HEK293T (cell line): ENCODE data around the gene LPO.

Experiments used
- CTCF ChIA-PET: fragments of 350-600 bp; formaldehyde crosslinking; extraction: SDS; loops from one replicate; lab custom pipeline; 2021; ENCODE audit warnings: antibody characterized with exemption, inconsistent platforms; lab: Yijun Ruan, JAX
- POLR2A ChIA-PET: fragments of 350-600 bp; formaldehyde crosslinking; extraction: SDS; loops from one replicate; lab custom pipeline; 2020; ENCODE audit warnings: antibody characterized with exemption, inconsistent platforms; lab: Yijun Ruan, JAX
- DNase-seq: peaks from one replicate; pipeline ENCODE4 v3.0.0; 2012; ENCODE audit warnings: mixed read lengths; ENCODE audit errors: extremely low spot score
- ARNT ChIP-seq: fragments of 450-650 bp; IDR thresholded peaks from 2 replicates; pipeline ENCODE4 v1.6.1; 2017; ENCODE audit warnings: mild to moderate bottlenecking
- BHLHE40 ChIP-seq: fragments of 450-650 bp; IDR thresholded peaks from 2 replicates; pipeline ENCODE4 v1.6.1; 2016; ENCODE audit warnings: mild to moderate bottlenecking, moderate library complexity, borderline replicate concordance
- CTBP1 ChIP-seq: fragments of 450-650 bp; IDR thresholded peaks from 2 replicates; pipeline ENCODE4 v1.6.1; 2016; ENCODE audit warnings: borderline replicate concordance
- ELF4 ChIP-seq: fragments of 450-650 bp; IDR thresholded peaks from 2 replicates; pipeline ENCODE4 v1.6.1; 2017; ENCODE audit warnings: antibody characterized with exemption
- FOXA1 ChIP-seq: fragments of 450-650 bp; IDR thresholded peaks from 2 replicates; pipeline ENCODE4 v1.6.1; 2016; ENCODE audit warnings: mild to moderate bottlenecking
- FOXK2 ChIP-seq: fragments of 450-650 bp; IDR thresholded peaks from 2 replicates; pipeline ENCODE4 v1.6.1; 2016; ENCODE audit warnings: mild to moderate bottlenecking
- FOXM1 ChIP-seq: fragments of 450-650 bp; IDR thresholded peaks from 2 replicates; pipeline ENCODE4 v1.6.1; 2017; ENCODE audit warnings: mild to moderate bottlenecking, borderline replicate concordance
- HDGF ChIP-seq: fragments of 450-650 bp; IDR thresholded peaks from 2 replicates; pipeline ENCODE4 v1.6.1; 2017; ENCODE audit warnings: antibody characterized with exemption, borderline replicate concordance
- L3MBTL2 ChIP-seq: fragments of 450-650 bp; conservative IDR thresholded peaks from 2 replicates; pipeline ENCODE4 v1.6.1; 2016; ENCODE audit warnings: mild to moderate bottlenecking
- LEF1 ChIP-seq: fragments of 450-650 bp; IDR thresholded peaks from 2 replicates; pipeline ENCODE4 v1.6.1; 2017; ENCODE audit warnings: mild to moderate bottlenecking, borderline replicate concordance
- NFRKB ChIP-seq: fragments of 450-650 bp; IDR thresholded peaks from 2 replicates; pipeline ENCODE4 v1.6.1; 2016; ENCODE audit warnings: mild to moderate bottlenecking, moderate library complexity
- SP1 ChIP-seq: fragments of 450-650 bp; IDR thresholded peaks from 2 replicates; pipeline ENCODE4 v1.6.1; 2017
- SUZ12 ChIP-seq: fragments of 450-650 bp; IDR thresholded peaks from 2 replicates; pipeline ENCODE4 v1.6.1; 2016; ENCODE audit warnings: mild to moderate bottlenecking
- TARDBP ChIP-seq: fragments of 450-650 bp; IDR thresholded peaks from 2 replicates; pipeline ENCODE4 v1.6.1; 2016
- ZNF384 ChIP-seq: fragments of 450-650 bp; IDR thresholded peaks from 2 replicates; pipeline ENCODE4 v1.6.1; 2016
- TF ChIP-seq, protein P1 (sequence below): fragments of 450-650 bp; IDR thresholded peaks from 2 replicates; pipeline ENCODE4 v1.6.1; 2016

LPO gene

DNA sequence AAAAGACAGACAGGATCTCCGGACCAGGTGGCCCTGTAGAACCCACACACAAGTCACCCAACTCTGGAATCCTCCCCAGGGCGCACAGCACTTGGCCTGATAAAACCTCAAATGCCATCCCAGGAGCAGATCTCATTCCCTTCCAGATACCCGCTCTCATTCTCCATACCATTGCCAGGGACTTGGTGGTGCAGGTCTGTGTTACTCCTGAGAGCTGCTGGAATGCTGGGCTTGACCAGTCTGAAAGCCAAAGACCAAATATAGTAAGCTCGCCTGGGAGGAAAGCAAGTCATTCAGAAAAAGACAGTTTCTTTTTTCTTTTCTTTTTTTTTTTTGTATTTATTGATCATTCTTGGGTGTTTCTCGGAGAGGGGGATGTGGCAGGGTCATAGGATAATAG, 30.0 kb upstream of the LPO start:
- TF ChIP-seq FOXA1 (no peak), HDGF (no peak), LEF1 (no peak), BHLHE40 (no peak), L3MBTL2 (no peak), TARDBP (no peak), FOXK2 (no peak), SUZ12 (no peak), FOXM1 (no peak), ELF4 (no peak), ARNT (no peak), CTBP1 (no peak), SP1 (no peak), NFRKB (no peak), ZNF384 (no peak)
- TF ChIP-seq, protein P1, sequence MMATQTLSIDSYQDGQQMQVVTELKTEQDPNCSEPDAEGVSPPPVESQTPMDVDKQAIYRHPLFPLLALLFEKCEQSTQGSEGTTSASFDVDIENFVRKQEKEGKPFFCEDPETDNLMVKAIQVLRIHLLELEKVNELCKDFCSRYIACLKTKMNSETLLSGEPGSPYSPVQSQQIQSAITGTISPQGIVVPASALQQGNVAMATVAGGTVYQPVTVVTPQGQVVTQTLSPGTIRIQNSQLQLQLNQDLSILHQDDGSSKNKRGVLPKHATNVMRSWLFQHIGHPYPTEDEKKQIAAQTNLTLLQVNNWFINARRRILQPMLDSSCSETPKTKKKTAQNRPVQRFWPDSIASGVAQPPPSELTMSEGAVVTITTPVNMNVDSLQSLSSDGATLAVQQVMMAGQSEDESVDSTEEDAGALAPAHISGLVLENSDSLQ: no peak
- ChIA-PET POLR2A (no interaction called here), CTCF (no interaction called here)
- DNase-seq: no peak

GRCh38 chr17:58210922-58211321, 27.5 kb upstream of the LPO start:
- ChIA-PET POLR2A (no interaction called here), CTCF (no interaction called here)
- TF ChIP-seq ARNT: no peak
- TF ChIP-seq ELF4: no peak
- TF ChIP-seq BHLHE40: no peak
- TF ChIP-seq, protein P1: no peak
- TF ChIP-seq FOXA1: no peak
- no peak for TF ChIP-seq L3MBTL2
- TF ChIP-seq HDGF: no peak
- no peak for TF ChIP-seq SUZ12
- no peak for TF ChIP-seq FOXK2
- TF ChIP-seq NFRKB: no peak
- TF ChIP-seq FOXM1: no peak
- no peak for DNase-seq

DNA sequence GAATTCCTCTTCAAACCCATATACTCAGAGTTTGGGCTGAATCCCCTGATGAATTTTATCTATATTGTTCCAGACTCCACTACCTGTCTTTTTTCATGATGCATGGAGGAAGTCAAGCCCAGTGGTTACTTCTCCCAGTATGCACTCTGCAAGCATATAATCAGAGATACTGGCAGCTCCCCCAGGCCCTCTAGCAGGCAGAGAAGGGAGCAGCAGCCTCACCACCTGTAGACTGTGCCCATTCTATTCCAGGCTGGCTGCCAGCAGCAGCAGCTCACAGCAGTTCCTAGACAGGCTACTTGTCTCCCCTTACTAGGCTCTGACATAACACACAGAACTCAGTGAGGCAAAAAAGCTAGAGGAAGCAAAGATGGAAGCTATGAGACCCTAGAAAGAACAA, 22.7 kb upstream of the LPO start:
- DNase-seq: no peak
- no peak for TF ChIP-seq BHLHE40
- TF ChIP-seq FOXK2: no peak
- no peak for TF ChIP-seq ARNT
- POLR2A ChIA-PET: interaction anchor here (1.1 kb wide), 1 partner anchor 23 kb away, joined by 3 read pairs; no protein-coding TSS in a partner anchor
- CTCF ChIA-PET: interaction anchor here (0.8 to 1.4 kb wide), 3 partner anchors 15 to 34 kb away, joined by 3 to 5 read pairs (median 3); no protein-coding TSS in a partner anchor

- no peak for DNase-seq
- TF ChIP-seq, protein P1: no peak
- TF ChIP-seq NFRKB (no peak), SP1 (no peak), SUZ12 (no peak), ZNF384 (no peak), ELF4 (no peak), BHLHE40 (no peak), FOXK2 (no peak), FOXM1 (no peak), TARDBP (no peak), HDGF (no peak), FOXA1 (no peak), L3MBTL2 (no peak), ARNT (no peak), LEF1 (no peak), CTBP1 (no peak)
- ChIA-PET POLR2A (interaction anchor here (2.1 kb wide), 1 partner anchor 10 kb away, joined by 10 read pairs; no protein-coding TSS in a partner anchor), CTCF (no interaction called here)
These were observed 20.6 kb upstream of the LPO start for GRCh38 chr17:58217766-58218165.

- TF ChIP-seq, protein P1: 0 out of 2 replicates have a peak, but pooled peaks have one; percentile 31
- TF ChIP-seq FOXA1 (no peak), ELF4 (peak; percentile 22; the same call in 1 of the 2 replicates), L3MBTL2 (peak; percentile 97)
- POLR2A ChIA-PET: interaction anchor here (0.8 to 2.1 kb wide), 10 partner anchors 8 to 296 kb away, joined by 3 to 13 read pairs (median 4); partner anchors contain the start of gene MTMR4
- CTCF ChIA-PET: interaction anchor here (0.6 to 2.4 kb wide), 3 partner anchors 18 to 94 kb away, joined by 3 to 8 read pairs (median 3); no protein-coding TSS in a partner anchor
- peak; percentile 100 for DNase-seq
These were observed 19.2 kb upstream of the LPO start, which contains the start of gene MKS1 for GRCh38 chr17:58219007-58219788. MKS1 (minus strand) TSS chr17:58219255; CDS start chr17:58219230, 25 bp downstream.
